NCI-H2196 treated with DMSO at 0.1 percent for 48 hours (cell line): ENCODE measurements around the gene VENTX.

Source experiments
- DNase-seq: peaks from one replicate; lab custom pipeline; 2025; ENCODE audit not compliant: unreplicated experiment; lab: John Stamatoyannopoulos, UW

VENTX gene

DNA sequence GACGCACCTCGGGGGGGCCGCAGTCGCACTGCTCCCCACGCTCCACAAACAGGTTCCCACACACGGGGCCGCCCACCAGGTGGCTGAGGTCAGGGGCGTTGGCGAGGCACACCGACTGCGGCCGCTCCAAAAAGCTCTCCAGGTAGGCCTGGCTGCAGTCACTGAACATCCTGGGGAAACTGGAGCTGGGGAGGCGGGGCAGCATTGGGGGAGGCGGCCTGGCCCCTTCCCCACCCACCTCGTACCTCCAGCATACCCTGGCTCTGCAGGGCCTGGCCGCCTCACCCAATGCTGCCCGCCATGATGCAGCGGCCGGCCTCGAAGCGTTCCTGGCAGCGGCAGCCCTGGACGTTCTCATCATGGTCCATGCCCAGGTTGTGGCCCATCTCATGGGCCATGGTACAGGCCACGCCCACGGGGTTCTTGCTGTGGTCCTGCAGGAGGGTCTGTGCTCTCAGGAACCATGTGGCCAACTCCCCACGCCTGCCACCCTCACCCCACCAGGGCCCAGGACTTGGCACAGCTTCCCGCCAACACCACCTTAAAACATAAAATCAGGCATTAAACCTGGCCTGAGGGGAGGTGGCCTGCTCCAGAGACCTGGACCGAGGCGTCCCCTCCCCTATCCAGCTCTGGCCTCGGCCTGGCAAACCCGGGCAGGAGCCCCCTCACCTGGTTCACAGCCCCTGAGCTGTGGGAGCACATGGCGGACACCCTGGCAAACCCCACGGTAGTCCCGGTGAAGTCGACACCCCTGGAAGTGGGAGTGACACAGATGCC, 34.1 kb downstream of the VENTX start:
- DNase-seq = no peak

DNA sequence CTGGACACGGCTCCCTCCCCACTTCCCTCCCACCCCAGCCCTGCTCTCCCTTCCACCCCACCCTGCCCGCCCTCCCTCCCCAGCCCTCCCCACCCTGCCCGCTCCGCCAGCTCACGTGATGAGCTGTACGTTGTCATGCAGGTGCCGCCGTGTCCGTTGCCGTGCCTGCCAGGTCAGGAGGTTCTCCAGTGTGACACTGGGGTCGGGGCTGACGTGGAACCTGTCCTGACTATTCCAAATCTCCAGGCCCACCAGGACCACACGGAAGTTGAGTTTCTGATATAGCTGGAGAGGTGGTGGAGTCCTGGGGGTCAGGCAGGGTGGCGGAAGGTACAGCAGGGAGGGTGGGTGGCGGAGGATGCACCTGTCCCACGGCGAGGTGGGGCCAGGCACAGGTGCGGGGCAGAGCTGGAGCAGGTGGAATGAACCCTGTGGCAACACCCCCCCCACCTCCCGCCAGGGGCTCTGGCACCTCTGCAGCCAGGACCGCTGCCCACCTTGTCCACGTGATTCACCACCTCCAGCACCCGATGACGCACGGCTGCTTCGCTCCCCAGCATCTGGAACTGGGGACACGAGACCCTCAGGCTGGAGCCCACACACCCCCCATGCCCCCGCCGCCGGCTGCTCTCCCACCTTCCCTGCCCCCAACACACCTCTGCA, 34.8 kb downstream of the VENTX start:
- no peak for DNase-seq

DNA sequence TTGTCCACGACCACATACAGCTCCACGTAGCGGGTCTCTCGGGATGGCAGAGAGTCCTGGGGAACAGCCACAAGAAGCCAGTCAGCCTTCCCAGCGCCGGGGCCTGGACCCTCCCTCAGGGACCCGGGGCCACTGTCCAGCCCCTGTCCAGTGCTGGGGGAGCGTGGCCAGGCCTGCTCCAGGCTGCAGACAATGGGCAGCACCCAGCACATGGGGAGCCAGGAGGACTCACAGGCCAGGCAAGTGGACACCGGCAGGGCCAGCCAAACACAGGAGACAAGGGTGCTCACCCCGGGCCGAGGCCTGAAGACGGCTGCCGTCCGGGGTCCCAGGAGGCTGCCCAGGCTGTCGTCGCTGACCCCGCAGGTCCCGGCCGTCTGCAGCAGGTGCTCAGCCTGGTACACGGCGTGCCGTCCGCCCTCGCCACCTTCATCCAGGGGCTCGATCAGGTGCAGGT, 35.3 kb downstream of the VENTX start:
- no peak for DNase-seq

GRCh38 chr10:133273534-133274143, 36.0 kb downstream of the VENTX start:
- DNase-seq = no peak

- no peak for DNase-seq
Observed at GRCh38 chr10:133274751-133275683, 37.4 kb downstream of the VENTX start.

- no peak for DNase-seq
Observed at GRCh38 chr10:133275684-133276092, 38.0 kb downstream of the VENTX start.

DNA sequence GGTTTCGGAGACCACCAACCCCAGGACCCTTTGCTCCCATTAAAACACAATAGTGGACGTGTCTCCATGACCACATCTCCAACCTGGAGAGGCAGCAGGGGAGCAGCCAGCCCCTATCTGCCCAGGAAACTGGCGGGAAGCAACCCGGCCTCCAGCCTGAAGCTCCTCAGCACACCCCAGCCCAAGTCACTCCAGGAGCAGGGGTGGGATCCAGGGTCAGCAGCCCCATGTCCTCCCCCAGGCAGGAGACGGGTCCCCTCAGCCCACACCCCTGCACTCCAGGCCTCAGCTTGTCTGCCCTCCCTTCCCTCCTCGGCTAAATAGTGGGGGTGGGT, 38.4 kb downstream of the VENTX start:
- no peak for DNase-seq

GRCh38 chr10:133276435-133277201, 39.0 kb downstream of the VENTX start, which contains the start of gene ADAM8:
Gene ADAM8, minus strand, starts transcription at chr10:133276868. Its CDS starts 51 bp downstream, at chr10:133276817.
- no peak for DNase-seq

DNA sequence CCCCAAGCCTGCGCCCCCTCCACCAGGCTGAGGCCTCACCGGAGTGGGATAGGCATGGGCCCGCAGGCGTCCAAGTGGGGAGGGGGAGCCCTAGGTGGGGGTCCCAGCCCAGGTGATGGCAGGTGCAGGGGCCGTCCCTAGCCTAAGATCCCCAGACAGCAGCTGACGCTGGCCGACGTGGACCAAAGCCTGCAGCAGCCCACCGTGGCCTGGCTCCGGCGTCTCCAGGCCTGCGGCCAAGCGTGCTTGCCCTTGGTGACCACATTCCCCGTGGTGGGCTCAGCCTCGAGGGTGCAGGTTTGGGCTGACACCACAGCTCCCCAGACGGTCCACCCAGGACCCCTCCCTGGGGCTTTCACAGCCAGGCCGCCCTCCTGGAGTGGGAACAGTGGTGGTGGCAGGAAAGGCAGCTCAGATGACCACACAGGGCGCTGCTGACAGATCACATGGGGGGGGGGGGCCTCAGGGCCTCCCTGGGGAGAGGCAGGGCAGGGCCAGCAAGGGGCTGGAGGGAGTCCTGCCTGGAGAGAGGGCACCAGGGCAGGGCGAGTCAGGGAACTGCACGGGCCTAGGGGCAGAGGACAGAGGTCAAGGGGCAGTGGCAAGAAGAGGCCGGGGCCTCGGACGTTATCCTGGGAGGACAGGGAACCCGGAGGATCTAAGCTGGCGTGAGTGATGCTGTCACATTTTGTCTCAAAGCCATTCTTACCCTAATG, 39.8 kb downstream of the VENTX start:
- no peak for DNase-seq

GRCh38 chr10:133277993-133278576, 40.4 kb downstream of the VENTX start:
- no peak for DNase-seq

DNA sequence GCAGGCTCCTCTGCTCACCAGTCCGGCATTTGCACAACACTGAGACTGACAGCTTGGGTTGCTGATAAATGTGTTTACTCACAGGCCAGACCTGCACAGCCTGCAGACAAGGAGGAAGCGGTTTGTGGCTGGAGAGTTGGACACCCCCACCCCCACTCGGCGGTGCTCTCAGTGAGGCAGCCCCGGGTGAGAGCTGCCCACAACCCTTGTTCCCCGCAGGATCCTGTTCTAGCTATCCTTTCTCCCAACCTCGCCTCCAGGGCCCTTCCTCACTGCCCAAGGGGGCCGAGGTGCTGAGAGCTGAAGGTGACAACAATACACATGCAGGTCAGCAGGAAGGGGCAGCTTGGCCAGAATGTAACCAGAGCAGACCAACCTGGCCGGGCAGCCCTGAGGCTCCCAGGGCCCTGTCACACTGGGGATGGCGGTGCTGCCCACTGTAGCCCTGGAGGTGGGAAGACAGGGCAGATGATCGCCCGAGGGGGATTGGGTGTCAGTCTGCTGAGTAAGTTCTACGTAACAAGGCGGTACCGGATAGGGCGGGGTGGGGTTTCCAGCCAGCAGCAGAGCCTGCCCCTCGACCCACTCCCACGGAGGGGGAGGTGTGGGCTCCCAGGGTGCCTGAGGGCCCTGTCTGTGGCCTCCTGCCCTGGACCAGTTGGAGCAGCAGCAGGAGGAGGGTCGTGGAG, 41.1 kb downstream of the VENTX start:
- DNase-seq = no peak

DNA sequence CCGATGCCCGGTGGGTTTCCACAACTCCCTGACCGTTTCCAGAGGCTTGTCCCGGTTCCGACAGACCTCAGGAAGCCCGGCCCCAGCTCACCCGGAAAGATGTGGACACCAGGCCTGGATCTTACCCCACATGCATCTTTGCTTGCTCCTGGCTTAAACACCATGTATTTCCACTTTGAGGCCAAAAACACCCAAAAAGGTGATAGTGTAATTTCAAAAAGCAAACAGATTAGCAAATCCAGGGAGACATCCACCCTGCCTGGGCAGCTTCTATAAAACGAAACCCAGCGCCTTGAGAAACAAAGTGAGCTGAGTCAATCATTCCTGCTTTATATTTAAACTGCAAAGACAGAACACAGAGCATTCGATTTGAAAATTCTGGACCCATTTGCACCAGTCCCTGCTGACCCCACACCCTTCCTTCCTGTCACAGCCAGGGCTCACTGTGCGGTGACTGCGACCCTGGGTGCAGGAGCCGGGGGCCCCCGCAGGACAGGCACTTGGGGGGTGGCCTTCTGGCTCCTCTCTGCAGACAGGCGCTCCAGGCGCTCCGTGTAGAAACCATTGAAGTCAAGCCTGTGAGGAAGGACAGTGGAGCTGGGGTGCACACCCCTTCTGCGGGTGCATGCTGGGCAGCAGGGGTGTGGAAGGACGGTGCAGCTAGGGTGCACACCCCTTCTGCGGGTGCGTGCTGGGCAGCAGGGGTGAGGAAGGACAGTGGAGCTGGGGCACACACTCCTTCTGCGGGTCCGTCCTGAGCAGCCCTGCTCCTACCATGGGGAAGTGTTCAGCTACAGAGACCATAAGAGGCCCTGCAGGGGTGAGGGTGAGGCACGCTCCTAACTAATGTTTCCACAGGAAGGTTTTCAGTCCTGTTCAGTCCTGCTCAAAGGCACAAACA, 41.9 kb downstream of the VENTX start:
- no peak for DNase-seq

DNA sequence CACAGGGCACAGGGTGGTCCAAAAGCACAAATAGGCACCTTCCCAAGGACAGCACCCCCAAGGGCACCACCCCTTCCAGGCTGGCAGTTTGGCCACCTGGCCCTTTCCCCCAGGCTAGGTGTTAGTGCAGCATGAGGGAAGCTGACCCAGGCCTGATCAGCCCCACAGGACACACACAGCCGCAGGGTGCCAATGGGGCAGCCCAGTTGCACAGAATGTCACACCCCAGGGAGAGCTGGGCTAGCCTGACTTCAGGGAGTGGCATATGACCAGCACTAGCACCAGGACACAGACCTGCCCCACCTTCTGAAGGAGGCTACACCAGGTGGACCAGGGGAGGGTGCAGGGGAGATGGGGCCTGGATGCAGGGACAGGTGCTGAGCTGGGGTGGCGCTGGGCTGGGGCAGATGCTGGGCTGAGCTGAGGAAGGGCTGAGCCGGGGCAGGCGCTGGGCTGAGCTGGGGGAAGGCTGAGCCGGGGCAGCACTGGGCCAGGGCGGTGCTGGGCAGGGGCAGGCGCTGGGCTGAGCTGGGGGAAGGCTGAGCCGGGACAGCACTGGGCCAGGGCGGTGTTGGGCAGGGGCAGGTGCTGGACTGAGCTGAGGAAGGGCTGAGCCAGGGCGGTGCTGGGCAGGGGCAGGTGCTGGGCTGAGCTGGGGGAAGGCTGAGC, 42.9 kb downstream of the VENTX start:
- DNase-seq = no peak

- no peak for DNase-seq
Observed at GRCh38 chr10:133281084-133281483, 43.4 kb downstream of the VENTX start.

DNA sequence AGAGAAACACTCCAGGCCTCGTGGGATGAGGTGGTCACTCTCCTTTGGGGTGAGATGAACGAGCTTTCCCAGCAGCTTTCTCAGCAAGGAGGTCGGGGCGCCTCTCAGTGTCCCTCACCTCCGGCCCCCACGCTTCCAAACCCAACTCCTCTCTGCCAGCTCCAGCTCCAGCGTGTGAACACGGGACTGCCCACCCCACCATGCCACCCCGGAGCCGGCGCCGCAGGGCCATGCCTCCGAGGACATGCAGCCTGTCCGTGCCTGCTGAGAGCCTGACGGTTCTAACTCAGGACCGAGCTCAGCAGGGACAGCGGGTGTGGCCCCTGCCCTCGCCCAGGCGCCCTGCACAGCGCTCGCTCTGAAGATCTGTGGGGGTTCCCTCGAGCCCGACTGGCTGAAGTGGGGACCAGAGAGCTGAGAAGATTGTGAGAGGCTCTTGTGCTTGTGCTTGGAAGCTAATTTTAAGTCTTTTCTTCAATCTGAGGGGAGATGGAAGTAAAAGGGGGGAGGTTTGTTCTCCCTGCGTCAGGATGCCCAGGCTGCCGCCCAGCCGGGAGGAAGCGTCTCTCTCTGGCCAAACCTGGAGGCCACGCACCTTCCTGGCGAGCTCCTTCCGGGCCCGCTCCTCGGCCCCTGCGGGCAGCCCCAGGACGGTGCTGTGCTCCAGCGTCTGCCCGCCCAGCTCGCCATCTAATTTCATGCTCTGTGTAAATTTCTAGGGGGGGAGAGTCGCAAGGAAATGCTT, 44.1 kb downstream of the VENTX start:
- DNase-seq = no peak

- DNase-seq = no peak
Observed at GRCh38 chr10:133282846-133283390, 45.3 kb downstream of the VENTX start.
